Astrocyte (in vitro differentiated cells and primary cell): ENCODE data around the gene PLA2G4E. TPM values are rescaled to one million over a fixed set of nuclear protein-coding genes. Genes with fewer than 3 reads are reported as not detected.

ENCODE experiments used
- DNase-seq: peaks from one replicate; pipeline ENCODE4 v3.0.0-alpha.2; 2010; ENCODE audit warnings: low read depth
- FAIRE-seq: peaks from 2 replicates; lab custom pipeline; 2011; peaks lifted over from hg19 to GRCh38; lab: Jason Lieb, UNC
- H2AFZ ChIP-seq: 2 replicates; pipeline ENCODE4 v1.6.0; 2012; ENCODE audit warnings: low read depth, low read length, inconsistent platforms
- H3K27ac ChIP-seq: 2 replicates; pipeline ENCODE4 v1.5.1; 2011; ENCODE audit warnings: low read depth, low read length, inconsistent platforms
- H3K27me3 ChIP-seq: 2 replicates; pipeline ENCODE4 v1.6.0; 2011; ENCODE audit warnings: low read length, inconsistent platforms; ENCODE audit not compliant: insufficient read depth
- H3K36me3 ChIP-seq: 2 replicates; pipeline ENCODE4 v1.5.1; 2011; ENCODE audit warnings: low read length, inconsistent platforms; ENCODE audit not compliant: insufficient read depth
- H3K4me1 ChIP-seq: 2 replicates; pipeline ENCODE4 v1.5.1; 2011; ENCODE audit warnings: low read length, inconsistent platforms; ENCODE audit not compliant: insufficient read depth
- H3K4me2 ChIP-seq: 2 replicates; pipeline ENCODE4 v1.6.0; 2012; ENCODE audit warnings: low read length, inconsistent platforms
- H3K4me3 ChIP-seq: 2 replicates; pipeline ENCODE4 v1.5.1; 2011; ENCODE audit warnings: low read depth, mild to moderate bottlenecking, low read length, inconsistent platforms; ENCODE audit not compliant: insufficient read depth
- H3K79me2 ChIP-seq: 2 replicates; pipeline ENCODE4 v1.6.0; 2012; ENCODE audit warnings: mild to moderate bottlenecking, low read length, inconsistent platforms; ENCODE audit not compliant: insufficient read depth
- H3K9ac ChIP-seq: 2 replicates; pipeline ENCODE4 v1.6.0; 2012; ENCODE audit warnings: mild to moderate bottlenecking, low read length, inconsistent platforms
- H3K9me3 ChIP-seq: 2 replicates; pipeline ENCODE4 v1.5.1; 2012; ENCODE audit warnings: low read depth, mild to moderate bottlenecking, low read length, inconsistent platforms; ENCODE audit not compliant: insufficient read depth
- H4K20me1 ChIP-seq: 2 replicates; pipeline ENCODE4 v1.6.0; 2012; ENCODE audit warnings: low read length, inconsistent platforms; ENCODE audit not compliant: insufficient read depth
- H3K27ac Mint-ChIP-seq: one replicate; pipeline ENCODE4 v1.8.0; 2021; ENCODE audit warnings: mild to moderate bottlenecking, mixed read lengths; ENCODE audit not compliant: unreplicated experiment
- H3K27me3 Mint-ChIP-seq: one replicate; pipeline ENCODE4 v1.8.0; 2021; ENCODE audit warnings: low read depth, mixed read lengths; ENCODE audit not compliant: unreplicated experiment
- H3K36me3 Mint-ChIP-seq: one replicate; pipeline ENCODE4 v1.8.0; 2021; ENCODE audit warnings: low read depth, mixed read lengths; ENCODE audit not compliant: unreplicated experiment
- H3K4me1 Mint-ChIP-seq: one replicate; pipeline ENCODE4 v1.8.0; 2021; ENCODE audit warnings: low read depth, mixed read lengths; ENCODE audit not compliant: unreplicated experiment
- H3K4me3 Mint-ChIP-seq: one replicate; pipeline ENCODE4 v1.8.0; 2021; ENCODE audit warnings: mild to moderate bottlenecking, moderate library complexity, mixed read lengths; ENCODE audit not compliant: unreplicated experiment
- H3K9me3 Mint-ChIP-seq: one replicate; pipeline ENCODE4 v1.8.0; 2021; ENCODE audit warnings: mild to moderate bottlenecking, mixed read lengths; ENCODE audit not compliant: unreplicated experiment
- EZH2 ChIP-seq: IDR thresholded peaks from 2 replicates; pipeline ENCODE4 v1.6.1; 2012; ENCODE audit warnings: mild to moderate bottlenecking, low read length, inconsistent platforms; ENCODE audit not compliant: insufficient read depth
- total RNA-seq: library from RNA; stranded (reverse); gene quantifications from 2 replicates; pipeline ENCODE4 v1.2.1, GENCODE V29; 2021
- TF ChIP-seq, protein P1 (sequence below): IDR thresholded peaks from 2 replicates; pipeline ENCODE4 v1.5.1; 2011; ENCODE audit warnings: low read depth, mild to moderate bottlenecking, inconsistent platforms, low read length, moderate library complexity; ENCODE audit not compliant: insufficient read depth

Gene PLA2G4E
- total RNA-seq, 1 donor from 2014 or later: not detected

GRCh38 chr15:41945731-41946130 lies 75.1 kb downstream of the PLA2G4E start:
- DNase-seq (no peak), FAIRE-seq (no peak)
- H3K27ac Mint-ChIP-seq: peak overlapping the region; percentile 94
- Histone ChIP-seq H3K79me2 (peaks cover 58% of the 10 kb centered on the region), H3K4me2 (peak overlapping the region; percentile 76), H3K4me1 (peaks cover 57% of the 10 kb centered on the region), H3K4me3 (no peak overlapping the region), H2AFZ (no peak overlapping the region), H3K27ac (peak overlapping the region; percentile 91), H3K9me3 (no peaks in the 10 kb centered on the region), H3K9ac (no peak overlapping the region), H4K20me1 (no peaks in the 10 kb centered on the region), H3K27me3 (no peaks in the 10 kb centered on the region), H3K36me3 (peaks cover 6% of the 10 kb centered on the region)
- H3K27me3 Mint-ChIP-seq: no peaks in the 10 kb centered on the region
- peaks cover 7% of the 10 kb centered on the region for H3K36me3 Mint-ChIP-seq
- no peaks in the 10 kb centered on the region for H3K9me3 Mint-ChIP-seq
- peaks cover 83% of the 10 kb centered on the region for H3K4me1 Mint-ChIP-seq
- no peak for TF ChIP-seq EZH2
- TF ChIP-seq, protein P1, sequence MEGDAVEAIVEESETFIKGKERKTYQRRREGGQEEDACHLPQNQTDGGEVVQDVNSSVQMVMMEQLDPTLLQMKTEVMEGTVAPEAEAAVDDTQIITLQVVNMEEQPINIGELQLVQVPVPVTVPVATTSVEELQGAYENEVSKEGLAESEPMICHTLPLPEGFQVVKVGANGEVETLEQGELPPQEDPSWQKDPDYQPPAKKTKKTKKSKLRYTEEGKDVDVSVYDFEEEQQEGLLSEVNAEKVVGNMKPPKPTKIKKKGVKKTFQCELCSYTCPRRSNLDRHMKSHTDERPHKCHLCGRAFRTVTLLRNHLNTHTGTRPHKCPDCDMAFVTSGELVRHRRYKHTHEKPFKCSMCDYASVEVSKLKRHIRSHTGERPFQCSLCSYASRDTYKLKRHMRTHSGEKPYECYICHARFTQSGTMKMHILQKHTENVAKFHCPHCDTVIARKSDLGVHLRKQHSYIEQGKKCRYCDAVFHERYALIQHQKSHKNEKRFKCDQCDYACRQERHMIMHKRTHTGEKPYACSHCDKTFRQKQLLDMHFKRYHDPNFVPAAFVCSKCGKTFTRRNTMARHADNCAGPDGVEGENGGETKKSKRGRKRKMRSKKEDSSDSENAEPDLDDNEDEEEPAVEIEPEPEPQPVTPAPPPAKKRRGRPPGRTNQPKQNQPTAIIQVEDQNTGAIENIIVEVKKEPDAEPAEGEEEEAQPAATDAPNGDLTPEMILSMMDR: no peak
- H3K4me3 Mint-ChIP-seq: no peak overlapping the region

- Histone ChIP-seq H3K27ac (peak overlapping the region; percentile 91), H3K36me3 (peaks cover 6% of the 10 kb centered on the region), H4K20me1 (no peaks in the 10 kb centered on the region), H3K4me1 (peaks cover 60% of the 10 kb centered on the region), H3K27me3 (no peaks in the 10 kb centered on the region), H2AFZ (no peak overlapping the region), H3K4me2 (peak overlapping the region; percentile 76), H3K79me2 (peaks cover 55% of the 10 kb centered on the region), H3K9me3 (no peaks in the 10 kb centered on the region), H3K4me3 (peak overlapping the region; percentile 13), H3K9ac (peak overlapping the region; percentile 68)
- H3K4me3 Mint-ChIP-seq: peak overlapping the region; percentile 32
- H3K27ac Mint-ChIP-seq: peak overlapping the region; percentile 94
- no peak for TF ChIP-seq EZH2
- TF ChIP-seq, protein P1: no peak
- H3K9me3 Mint-ChIP-seq: no peaks in the 10 kb centered on the region
- H3K36me3 Mint-ChIP-seq: peaks cover 9% of the 10 kb centered on the region
- no peak for DNase-seq
- H3K27me3 Mint-ChIP-seq: no peaks in the 10 kb centered on the region
- H3K4me1 Mint-ChIP-seq: peaks cover 83% of the 10 kb centered on the region
- FAIRE-seq: no peak
Measured at GRCh38 chr15:41945221-41945620, 75.6 kb downstream of the PLA2G4E start.

GRCh38 chr15:41944313-41944940 lies 76.4 kb downstream of the PLA2G4E start:
- H2AFZ ChIP-seq: no peak overlapping the region
- H3K79me2 ChIP-seq: peaks cover 50% of the 10 kb centered on the region
- H3K4me2 ChIP-seq: peak overlapping the region; percentile 76
- H3K4me1 Mint-ChIP-seq: peaks cover 78% of the 10 kb centered on the region
- H3K4me3 ChIP-seq: peak overlapping the region; percentile 13
- peak overlapping the region; percentile 68 for H3K9ac ChIP-seq
- FAIRE-seq (peak; percentile 98), DNase-seq (peak; percentile 92)
- H3K36me3 Mint-ChIP-seq: peaks cover 9% of the 10 kb centered on the region
- H3K36me3 ChIP-seq: peaks cover 6% of the 10 kb centered on the region
- peak overlapping the region; percentile 91 for H3K27ac ChIP-seq
- H3K27me3 ChIP-seq: no peaks in the 10 kb centered on the region
- no peaks in the 10 kb centered on the region for H4K20me1 ChIP-seq
- peak overlapping the region; percentile 56 for H3K4me3 Mint-ChIP-seq
- H3K27me3 Mint-ChIP-seq: no peaks in the 10 kb centered on the region
- no peaks in the 10 kb centered on the region for H3K9me3 Mint-ChIP-seq
- TF ChIP-seq, protein P1: no peak
- no peak for TF ChIP-seq EZH2
- H3K27ac Mint-ChIP-seq: peak overlapping the region; percentile 94
- peaks cover 60% of the 10 kb centered on the region for H3K4me1 ChIP-seq
- H3K9me3 ChIP-seq: no peaks in the 10 kb centered on the region
